GM04503 (cell line): ENCODE measurements around the gene EEF1AKMT3.
"Not testable (repeated sequence)": the region's sequence is repeated elsewhere in the genome, so short reads cannot be mapped to it uniquely, and the experiment has no call there.

Experiments
- DNase-seq: peaks from one replicate; pipeline ENCODE4 v3.0.0-alpha.2; 2012; ENCODE audit warnings: low read depth

EEF1AKMT3 gene

DNA sequence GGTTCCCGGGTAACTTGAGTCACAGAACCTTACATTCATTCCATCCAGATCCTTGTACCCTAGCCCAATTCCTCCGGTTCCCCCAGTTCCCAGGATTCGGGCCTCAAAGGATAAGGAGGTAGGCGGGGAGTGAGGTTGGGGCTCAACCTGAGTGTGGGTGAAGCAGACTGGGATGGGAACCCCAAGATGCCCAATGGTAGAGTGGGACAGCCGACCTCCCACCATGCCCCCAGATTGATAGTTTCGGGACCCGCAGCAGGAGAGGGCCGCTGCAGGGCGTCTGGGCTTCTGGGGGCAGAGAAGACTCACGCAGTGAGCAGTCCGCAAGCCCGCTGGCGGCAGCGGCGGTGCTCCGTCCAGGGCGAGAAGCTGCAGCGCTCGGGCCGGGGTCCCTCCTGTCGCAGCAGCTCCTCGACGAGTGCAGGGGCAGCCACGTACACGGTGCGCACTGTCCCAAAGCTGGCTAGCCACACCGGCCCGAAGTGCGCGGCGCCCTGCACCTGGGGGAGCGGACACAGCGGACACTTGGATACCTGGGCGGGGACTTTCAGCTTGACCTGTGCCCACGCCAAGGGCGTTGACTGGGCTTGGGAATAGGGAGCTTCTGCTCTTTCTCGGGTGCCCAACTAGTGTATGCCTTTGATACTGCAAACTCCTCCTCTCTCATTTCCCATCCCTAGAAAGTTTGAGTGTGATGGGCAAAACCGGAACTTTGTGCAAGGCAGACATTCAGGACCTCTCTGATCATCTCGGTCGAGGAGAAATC is 6.5 kb upstream of the EEF1AKMT3 start:
- no peak for DNase-seq

DNA sequence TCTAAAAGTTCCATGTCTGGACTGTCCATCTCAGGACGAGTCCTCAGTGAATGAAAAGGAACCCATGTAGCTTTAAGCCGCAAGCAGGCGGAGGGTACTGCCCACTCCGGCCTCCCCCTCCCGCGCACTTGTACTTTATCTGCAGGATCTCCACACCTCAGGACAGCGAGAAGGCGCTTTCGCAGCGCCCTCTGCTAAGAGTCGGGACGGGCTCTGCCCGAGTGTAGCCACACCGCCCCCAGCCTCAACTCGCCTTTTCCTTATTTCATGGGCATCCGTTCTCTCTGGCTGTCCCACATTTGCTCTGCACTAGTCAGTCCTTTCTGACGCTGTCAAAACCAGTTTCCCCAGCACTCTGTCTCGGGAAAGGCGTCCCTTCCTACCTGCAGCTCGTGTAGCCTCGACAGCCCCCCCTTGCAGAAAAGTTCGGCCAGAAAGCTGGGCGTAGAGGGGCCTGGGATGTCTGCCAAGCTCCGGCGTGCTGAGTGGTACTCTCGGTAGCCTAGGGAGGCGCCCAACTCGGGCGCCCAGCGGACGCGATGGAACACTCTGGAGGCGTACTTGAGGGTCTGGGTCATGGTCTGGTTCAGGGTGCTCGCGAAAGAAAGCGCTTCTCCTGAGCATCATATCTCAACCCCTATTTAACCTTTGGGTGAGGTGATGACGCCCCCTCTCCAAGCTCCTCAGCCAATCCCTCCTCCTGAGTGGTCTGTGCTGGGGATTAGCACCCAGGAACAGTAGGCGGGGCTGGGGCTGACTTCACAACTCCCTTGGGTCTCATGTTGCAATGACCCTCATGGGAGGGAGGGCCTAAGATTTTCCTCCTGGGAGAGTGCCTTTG is 5.7 kb upstream of the EEF1AKMT3 start, which contains the start of gene CYP27B1:
CYP27B1 (minus strand) TSS at position 615 of the 841 bp plus-strand sequence; CDS start at position 578, 37 bp downstream.
- DNase-seq: no peak

DNA sequence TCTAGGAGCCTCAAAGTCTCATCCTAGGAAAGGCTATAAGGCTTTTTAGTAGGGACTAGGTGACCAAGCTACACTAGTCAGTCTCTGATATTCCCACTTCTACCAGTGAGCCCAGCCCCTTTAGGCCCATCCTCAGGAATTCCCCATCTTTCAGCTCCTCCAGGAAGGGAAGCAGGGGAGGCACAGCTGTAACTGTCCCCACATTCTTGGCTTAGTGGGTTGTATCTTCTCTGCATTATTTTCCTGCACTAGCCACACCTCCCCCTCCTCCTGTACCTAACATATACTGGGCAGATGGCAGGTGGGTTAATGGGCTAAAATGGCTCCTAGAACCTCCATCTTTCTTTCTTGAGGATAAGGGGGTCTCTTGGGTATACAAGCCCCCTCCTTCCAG is 5.1 kb upstream of the EEF1AKMT3 start:
- no peak for DNase-seq

DNA sequence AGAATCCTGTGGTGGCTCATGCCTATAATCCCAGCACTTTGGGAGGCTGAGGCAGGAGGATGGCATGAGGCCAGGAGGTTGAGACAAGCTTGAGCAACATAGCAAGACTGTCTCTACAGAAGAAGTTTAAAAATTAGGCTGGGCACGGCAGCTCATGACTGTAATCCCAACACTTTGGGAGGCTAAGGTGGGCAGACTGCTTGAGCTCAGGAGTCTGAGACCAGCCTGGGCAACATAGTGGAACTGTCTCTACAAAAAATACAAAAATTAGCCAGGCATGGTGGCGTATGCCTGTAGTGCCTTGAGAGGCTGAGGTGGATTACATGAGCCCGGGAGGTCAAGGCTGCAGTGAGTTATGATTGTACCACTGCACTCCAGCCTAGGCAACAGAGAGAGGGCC is 4.5 kb upstream of the EEF1AKMT3 start:
- no peak for DNase-seq

DNA sequence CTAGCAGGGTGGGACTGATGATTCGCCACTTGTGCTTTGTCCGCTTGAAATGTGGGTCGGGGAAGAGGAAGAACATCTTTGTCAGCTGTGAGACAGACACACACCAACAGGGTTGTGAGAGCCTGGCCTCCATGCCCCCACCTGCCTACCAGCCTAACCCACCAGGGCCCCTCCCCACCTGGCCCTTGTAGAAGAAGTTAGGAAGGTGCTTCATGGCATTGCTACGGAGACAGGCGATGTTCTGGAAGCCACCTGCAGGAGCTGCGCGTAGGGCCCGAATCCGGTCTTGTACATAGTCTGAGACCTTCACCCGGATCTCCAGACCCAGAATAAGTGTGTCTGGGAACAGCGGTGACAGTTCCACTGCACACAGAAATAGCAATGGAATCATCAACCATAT is 2.8 kb upstream of the EEF1AKMT3 start:
- DNase-seq: no peak

DNA sequence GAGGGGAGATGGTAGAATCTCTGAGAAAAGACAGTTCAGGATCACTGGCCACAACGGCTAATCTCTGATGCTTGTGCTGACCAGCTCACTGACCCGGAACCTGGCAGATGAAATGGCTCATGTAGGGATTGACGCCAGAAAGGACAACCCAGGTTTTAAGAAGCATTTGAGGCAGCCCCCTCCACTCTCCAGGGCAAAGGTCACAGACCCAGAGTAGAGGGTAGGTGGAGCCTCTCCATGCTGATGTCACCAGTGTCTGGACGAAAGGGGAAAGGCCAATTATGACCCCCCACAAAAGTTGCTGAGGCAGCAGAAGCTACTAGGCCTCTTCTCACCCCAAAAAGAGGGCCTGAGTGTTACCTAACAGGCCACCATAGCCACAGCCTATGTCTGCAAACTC is 1.7 kb upstream of the EEF1AKMT3 start:
- DNase-seq: no peak

DNA sequence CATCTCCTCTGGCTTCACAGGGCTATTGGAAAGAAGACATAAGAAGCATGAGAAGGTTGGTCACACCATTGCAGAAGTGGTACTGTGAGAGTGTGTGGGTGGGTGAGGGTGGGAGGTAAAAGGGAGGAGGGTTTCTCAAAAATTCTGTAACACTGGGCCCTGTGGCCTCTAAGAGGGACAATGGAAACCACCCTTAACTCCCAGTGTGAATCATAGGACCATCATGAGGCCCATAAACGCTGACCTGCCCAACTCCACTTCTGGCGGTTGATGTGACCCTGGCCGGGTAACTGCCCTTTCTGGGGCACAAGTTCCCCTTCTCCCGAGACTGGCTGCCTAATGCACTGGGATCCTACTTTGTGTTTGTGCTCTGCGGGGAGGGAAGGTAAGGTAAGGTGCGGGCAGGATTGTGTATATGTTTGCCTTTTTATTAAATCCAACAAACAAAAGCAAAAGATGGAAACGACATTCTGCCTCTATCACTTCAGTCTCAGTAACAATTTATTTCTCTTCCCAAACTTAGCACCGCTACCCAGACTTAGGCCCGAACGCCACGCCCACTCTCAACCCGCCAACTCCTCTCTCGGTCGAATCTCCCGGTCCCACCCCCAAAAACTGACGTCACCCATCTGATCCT is 1.1 kb upstream of the EEF1AKMT3 start:
- no peak for DNase-seq

DNA sequence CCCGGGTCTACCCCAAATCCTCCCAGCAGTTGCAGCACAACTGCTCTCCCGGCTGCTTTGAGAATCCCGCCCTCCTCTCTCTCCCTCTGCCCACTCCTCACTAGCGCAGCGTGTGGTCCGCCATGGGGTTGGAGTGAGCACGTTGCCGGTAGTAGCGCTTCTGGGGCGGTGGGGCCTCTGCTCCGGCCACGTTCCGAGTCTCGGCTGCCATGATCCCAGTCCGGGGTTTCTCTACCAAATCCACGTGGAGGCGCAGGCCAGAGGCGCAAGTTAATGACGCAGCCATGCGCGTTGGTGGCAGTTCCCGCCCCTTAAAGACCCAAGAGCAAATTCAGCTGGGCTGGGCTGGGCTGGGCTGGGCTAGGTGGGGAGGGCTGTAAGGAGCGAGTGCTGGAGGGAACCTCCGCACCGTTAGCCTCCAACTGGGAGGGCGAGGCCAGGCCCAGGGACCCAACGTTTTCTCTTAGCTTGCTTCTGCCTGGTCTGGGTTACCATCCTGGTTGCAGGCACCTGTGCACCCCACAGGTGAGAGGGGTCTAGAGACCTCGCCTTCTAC is 463 bp upstream of the EEF1AKMT3 start, which contains the start of gene METTL1:
METTL1 (minus strand) TSS at position 233 of the 556 bp plus-strand sequence; CDS start at position 211, 22 bp downstream.
- peak; percentile 83 for DNase-seq

DNA sequence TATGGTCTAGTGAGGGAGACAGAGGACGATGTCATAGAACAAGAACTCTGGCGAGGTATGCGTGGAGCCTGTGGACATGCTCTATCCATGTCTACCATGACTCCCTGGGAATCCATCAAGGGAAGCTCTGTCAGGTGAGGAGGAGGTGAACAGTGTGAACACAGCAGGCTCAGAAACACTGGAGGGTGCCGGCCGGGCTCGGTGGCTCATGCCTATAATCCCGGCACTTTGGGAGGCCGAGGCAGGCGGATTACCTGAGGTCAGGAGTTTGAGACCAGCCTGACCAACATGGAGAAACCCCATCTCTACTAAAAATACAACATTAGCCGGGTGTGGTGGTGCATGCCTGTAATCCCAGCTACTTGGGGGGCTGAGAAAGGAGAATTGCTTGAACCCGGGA is 2.2 kb downstream of the EEF1AKMT3 start:
- not testable (repeated sequence) for DNase-seq

DNA sequence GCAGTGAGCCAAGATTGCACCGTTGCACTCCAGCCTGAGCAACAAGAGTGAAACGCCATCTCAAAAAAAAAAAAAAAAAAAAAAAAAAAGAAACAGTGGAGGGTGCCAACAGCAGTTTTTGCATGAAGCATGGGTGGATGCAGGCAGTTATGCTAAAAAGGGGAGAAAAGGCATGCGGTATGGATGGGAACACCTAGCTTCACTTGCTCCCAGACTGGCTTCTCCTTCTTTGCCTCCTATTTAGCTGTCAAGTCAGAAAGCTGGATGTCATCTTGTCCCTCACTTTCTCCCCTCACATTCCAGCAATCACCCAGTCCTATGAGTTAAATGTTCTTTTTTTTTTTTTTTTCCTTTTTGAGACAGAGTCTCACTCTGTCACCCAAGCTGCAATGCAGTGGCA is 2.6 kb downstream of the EEF1AKMT3 start:
- no peak for DNase-seq

DNA sequence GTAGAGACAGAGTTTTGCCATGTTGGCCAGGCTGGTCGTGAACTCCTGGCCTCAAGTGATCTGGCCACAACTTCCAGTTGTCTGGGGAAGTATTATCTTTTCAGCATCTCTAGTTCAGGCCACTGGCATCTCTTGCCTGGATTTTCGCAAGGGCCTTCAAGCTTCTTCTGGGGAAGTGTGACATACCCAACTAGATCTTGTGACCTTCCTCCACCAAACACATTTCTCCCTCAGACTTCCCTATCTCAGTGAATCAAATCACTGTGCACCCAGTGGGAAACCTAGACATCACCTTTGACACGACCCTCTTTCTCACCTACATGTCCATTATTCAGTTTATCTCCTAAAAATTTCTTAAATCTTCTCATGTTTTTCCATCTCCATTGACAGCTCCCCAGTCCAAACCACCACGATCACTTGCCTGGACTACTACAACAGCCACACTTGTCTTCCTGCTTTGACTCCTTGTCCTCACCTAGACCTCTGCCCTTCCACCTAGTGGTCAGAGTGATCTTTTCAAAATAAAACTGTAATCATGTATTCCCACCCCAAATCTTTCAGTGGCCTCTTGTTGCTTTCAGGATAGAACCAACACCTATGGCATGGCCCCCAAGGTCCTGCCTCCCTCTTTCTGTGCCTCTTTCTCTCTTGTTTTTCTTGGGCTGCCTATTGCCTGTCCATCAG is 3.3 kb downstream of the EEF1AKMT3 start:
- DNase-seq: no peak

DNA sequence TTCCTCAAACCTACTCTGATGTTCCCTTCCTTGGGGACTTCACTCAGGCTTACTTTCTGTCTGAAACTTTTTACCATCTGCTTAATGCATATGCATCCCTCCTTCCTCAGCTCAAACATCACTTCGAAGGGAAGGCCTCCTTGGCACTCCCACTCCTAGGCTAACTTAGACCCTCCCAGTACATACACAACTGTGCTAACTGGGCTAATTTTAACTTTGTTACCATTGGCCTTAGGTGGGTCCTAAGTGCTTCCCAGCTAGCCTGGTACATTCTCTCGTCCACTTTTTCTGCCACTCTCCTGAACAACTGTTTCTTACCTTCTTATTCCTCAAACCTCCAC is 3.8 kb downstream of the EEF1AKMT3 start:
- DNase-seq: no peak

DNA sequence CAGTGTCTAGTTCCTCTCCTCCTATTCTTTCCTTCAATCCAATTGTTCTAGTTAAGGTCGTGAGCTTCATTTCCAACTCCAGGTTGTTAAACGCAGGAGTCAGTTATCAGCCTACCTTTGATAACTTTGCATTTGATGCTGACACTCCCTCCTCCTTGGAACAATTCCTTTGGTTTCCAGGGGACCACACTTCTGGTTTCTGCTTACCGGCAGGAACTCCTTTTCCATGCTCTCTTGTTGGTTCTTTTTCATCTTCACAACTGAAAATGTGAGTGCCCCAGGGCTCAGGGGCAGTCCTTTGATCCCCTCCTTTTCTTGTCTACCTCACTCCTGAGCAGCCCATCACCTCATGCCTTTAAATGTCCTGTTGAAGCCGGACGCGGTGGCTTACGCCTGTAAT is 5.0 kb downstream of the EEF1AKMT3 start:
- no peak for DNase-seq

DNA sequence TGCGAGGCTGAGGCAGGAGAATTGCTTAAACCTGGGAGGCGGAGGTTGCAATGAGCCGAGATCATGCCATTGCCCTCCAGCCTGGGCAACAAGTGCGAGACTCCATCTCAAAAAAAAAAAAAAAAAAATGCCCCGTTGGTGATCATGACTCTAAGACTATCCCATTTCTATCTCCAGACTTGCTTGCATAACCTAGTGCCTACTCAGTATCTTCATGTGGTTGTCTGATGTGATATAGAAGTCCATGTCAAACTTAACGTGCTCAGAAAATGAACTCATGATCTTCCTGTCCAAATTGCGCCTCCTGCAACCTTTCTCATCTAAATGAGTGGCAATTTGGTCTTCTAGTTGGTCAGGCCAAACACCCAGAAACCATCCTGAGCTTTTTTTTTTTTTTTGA is 5.5 kb downstream of the EEF1AKMT3 start:
- DNase-seq: no peak

DNA sequence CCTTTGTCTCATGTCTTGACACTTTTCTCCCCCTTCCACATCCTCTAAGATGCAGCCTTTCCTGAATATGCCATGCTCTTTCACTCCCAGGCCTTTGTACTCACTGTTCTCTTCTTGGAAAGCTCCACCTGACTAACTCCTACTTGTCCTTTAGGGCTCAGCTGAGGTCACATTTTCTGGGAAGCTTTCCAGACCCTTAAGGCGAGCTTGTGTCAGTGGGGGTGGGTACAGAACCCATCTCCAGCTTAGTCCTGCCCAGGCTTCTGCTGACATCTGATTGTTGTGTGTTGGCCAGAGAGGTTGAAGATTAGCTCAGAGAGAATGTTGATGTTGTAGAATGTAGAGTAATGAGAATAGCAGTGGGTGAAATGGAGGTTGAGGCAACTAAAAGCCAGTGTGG is 7.3 kb downstream of the EEF1AKMT3 start:
- no peak for DNase-seq

DNA sequence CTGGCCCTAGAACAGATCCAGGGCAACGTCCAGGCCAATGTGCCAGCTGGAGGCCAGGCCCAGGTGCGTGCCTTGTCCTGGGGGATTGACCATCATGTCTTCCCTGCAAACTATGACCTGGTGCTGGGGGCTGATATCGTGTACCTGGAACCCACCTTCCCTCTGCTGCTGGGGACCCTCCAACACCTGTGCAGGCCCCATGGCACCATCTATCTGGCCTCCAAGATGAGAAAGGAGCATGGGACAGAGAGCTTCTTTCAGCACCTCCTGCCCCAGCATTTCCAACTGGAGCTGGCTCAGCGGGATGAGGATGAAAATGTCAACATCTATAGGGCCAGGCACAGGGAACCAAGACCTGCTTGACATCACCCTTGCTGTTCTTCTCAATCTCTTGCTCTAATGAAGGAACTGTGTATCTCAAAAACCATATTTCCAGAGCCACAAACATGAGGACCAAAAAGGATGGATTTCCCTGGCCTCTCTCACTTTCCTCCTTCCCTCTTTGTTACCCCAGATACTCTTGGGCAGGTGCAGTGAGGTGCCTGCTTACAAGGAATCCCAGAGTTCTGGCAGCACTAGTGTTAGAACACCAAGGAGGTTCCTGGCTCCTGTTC is 8.0 kb downstream of the EEF1AKMT3 start:
- no peak for DNase-seq

DNA sequence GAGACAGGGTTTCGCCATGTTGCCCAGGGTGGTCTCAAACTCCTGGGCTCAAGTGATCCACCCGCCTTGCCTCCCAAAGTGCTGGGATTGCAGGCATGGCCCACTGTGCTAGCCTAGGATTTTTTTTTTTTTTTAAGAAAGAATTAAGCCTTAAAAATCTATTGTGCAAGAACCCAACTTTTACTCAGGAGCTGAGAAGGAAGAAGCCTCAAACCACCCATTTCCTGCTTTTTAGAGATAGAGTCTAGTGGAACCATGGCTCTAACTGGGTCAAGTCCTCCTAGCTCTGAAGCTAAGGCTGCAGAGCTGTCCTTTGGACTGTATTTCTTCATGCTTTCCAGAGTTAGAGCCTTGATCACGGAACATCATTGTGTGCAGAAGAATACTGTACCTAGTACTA is 8.8 kb downstream of the EEF1AKMT3 start:
- DNase-seq: no peak

DNA sequence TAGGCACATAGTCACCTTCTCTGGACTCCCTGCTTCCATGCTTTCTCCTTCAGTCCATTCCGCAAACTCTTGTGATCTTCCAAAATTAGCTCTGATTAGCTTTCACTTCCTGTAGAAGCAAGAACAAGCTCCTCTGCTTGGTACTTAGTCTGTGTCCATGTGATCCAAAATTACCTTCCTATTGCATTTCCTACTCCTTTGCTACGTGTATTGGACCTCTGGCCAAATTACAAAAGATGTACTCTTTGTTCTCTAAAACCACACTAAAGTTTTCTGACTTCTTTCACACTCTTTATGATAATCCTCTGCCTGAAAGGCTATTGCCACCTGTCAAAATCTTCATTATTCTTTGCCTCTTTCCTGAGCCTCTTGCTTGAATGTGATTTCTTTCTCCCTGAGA is 9.4 kb downstream of the EEF1AKMT3 start:
- DNase-seq: no peak

DNA sequence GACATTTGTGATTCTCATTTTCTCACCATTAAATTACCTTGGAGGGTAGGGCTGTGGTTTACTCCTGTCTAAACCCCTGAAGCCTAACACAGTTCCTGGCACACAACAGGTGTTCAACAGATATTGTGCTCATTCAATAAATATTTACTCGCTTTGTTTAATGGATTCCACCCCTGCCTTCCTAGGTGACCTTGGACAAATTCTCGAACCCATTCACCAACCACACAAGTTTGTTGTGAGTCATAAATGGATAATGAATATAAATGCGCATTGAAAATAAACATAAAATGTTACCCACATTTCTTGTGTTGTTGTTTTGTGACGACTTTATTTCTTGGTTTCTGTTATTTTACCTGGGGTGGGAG is 9.8 kb downstream of the EEF1AKMT3 start:
- no peak for DNase-seq

DNA sequence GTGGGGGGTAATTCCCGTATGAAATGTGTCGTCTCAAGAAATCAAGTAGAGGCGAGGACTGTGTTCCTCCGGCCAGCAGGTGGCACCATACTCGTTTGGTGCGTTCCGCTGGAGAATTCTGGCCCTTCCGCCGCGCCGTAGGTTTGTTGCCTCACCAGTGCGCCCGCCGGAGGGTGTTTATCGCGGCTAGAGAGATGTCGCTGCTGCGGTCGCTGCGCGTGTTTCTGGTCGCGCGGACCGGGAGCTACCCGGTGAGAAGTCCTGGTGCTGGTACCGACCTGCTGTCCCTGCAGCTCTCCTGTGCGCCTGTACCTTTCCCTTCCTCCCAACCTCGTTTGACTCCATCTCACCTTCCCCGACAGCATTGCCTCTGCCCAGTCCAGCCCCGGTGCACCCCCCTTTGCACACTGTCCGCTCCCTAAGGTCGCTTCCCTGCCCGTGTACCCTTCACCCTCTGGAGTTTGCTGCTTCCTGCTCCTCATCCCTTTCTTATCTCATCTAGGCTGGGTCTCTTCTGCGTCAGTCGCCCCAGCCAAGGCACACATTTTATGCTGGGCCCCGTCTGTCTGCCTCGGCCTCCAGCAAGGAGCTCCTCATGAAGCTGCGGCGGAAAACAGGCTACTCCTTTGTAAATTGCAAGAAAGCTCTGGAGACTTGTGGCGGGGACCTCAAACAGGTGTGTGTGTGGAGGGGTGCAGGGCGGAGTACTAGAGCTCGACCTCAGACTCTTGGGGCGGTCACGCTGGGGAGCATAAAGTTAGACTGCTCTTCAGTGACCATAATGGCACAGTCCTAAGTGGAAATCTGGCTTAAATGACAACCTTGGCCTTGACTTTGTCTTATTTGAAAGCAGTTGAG is 10.4 kb downstream of the EEF1AKMT3 start, which contains the start of gene TSFM:
TSFM (plus strand) TSS at position 180 of the 858 bp plus-strand sequence; CDS start at position 195, 15 bp downstream.
- peak; percentile 55 for DNase-seq

DNA sequence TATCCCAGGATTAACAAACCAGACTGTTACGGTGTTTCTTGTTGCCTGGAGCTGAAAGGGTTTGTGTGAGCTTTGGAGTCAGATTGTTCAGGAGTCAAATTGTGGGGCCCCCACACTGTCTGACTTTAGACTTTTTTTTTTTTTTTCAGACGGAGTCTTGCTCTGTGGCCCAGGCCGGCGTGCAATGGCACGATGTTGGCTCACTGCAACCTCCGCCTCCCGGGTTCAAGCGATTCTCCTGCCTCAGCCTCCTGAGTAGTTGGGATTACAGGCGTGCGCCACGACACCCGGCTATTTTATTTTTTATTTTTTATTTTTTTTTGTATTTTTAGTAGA is 11.0 kb downstream of the EEF1AKMT3 start:
- no peak for DNase-seq
